ENCODE results near the gene MALSU1. TPM values are rescaled to one million over a fixed set of nuclear protein-coding genes. Genes with fewer than 3 reads are reported as not detected.
A peak's percentile ranks its signal among the peaks of the same experiment; 100 is the strongest.
"Not testable (repeated sequence)": the region's sequence is repeated elsewhere in the genome, so short reads cannot be mapped to it uniquely, and the experiment has no call there.

MALSU1 gene
- total RNA-seq, 1 donor from 2014 or later: 94.6 TPM

DNA sequence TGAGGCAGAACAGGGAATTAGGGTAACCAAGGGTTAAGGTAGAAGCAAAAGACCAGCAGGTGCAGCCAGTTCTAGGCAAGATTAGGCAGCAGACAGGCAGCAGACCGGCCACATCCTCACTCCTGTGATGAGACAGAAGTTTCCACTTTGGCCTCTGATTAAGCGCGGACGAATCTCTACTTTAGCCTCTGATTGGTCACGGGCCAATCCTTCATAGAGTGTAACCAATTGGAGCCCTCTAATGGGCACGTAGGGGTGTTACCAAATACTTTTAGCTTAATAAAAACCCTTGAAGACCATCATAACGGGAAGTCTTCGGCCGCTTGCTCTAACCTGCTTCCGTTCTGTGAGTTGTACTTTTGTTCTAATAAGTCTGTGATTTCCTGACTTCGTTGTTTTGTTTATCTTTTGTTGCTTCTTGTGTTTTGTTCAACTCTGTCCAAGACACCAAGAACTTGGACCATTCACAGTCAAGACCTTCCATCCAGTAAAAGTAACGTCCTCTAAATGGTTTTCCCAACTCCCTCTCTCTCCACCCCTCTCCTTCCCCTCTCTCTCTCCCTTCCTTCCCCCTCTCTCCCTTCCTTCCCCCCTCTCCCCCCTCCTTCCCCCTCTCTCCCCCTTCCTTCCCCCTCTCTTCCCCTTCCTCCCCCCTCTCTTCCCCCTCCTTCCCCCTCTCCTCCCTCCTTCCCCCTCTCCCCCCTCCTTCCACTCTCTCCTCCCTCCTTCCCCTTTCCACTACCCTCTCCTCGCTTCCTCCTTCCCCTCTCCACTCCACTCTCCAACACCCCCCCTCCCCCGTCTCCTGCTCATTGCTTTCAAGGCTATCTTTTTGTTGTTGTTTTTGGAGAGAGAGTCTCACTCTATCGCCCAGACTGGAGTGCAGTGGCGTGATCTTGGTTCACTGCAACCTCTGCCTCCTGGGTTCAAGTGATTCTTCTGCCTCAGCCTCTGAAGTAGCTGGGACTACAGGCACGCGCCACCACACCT, 13.2 kb upstream of the MALSU1 start:
- peak; percentile 27 for DNase-seq (ENCODE audit: low read depth)

DNA sequence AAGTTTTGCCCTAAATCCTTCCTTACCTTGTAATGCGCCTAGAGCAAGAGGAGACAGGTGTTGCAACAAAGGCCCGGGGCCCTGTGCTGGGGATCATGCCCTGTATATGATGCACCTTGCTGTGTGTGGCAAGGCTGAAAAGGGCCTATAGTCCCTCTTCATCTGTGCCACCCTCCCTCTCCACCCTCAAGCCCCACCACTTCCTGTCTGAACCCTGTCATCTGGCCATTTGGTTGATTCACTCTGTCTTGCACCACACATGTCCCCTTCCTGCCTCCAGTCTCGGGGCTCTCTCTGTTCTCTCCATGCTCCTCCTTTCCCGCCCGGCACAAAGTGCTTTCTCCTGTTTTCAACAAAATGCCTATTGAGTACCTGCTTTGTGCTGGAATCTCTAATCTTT, 11.5 kb upstream of the MALSU1 start:
- no peak for DNase-seq (ENCODE audit: low read depth)

DNA sequence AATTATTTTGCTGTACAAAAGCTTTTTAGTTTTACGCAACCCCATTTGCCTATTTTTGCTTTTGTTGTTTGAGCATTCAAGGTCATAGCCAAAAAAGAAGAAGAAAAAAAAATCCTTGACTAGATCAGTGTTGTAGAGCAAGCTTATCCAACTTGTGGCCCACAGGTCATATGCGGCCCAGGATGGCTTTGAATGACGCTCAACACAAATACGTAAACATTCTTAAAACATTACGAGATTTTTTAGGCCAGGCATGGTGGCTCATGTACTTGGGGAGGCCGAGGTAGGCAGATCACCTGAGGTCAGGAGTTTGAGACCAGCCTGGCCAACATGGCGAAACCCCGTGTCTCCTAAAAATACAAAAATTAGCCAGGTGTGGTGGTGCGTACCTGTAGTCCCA, 8.1 kb upstream of the MALSU1 start:
- DNase-seq (ENCODE audit: low read depth): no peak

DNA sequence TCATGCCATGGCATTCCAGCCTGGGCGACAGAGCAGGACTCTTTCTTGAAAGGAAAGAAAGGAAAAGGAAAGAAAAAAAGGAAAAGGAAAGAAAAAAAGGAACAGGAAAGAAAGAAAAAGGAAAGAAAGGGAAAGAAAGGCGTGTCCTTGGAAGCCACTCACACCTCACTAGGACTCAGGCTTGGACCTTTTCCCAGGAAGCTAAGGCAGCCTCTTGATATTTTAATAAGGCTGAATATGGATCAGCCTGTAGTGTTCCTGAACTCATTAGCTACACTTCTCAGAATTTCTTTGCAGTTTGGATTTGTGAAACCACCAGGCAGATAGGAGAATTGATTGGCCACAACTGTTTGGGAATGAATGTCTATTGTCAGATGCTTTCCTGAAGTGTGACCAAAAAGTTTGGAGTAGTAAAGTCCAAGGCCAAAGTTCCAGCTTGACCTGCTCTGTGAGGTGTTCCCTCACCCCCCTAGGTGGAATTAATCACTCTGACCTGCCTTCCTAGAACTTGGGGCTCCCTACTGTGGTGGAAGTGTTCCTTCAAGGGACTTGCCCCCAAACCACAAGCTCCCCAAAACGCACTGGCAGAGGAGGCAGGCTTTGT, 7.1 kb upstream of the MALSU1 start:
- no peak for DNase-seq (ENCODE audit: low read depth)

DNA sequence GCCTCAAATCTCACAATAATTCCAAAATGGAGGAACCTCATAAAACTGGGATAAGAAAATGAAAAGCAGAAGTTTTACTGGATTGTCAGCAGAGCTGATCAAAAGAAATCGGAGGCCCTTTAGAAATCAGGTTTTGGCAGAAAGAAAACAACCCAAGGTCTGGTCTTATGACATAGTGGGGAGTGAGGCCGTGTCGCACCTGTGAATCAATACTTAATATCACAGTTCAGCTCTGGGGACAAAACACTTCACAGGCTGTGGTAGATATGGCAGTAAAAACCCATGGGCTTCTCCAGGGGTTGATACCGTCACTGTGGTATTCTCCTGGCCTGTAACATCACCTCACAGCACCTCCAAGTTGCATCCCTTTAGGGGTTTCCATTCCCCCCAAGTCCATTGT, 6.5 kb upstream of the MALSU1 start:
- DNase-seq (ENCODE audit: low read depth): no peak

DNA sequence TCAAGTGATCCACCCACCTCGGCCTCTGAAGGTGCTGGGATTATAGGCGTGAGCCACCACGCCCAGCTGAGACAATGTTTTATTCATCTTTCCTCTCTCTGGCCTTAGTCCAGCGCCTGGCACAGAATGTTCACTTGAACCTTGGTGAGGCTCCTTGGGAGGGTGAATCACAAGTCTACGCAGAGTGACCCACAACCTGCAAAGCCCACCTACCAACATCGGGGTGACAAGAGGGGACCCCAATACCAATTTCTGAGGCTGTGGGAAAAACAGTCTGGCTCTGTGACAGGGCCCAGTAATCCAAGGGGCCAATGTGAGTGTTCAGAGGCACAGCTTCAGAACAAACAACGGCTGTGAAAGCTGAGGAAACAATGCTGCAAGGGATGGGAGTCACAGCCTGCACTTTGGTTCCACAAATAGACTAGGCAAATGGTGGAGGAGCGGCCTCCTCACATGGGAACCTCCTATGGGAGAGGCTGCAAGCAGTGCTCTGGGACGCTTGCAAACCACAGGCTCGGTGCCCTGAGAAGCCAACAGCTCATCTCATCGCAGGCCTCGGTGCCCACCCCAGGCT, 5.6 kb upstream of the MALSU1 start:
- DNase-seq (ENCODE audit: low read depth): peak; percentile 76

DNA sequence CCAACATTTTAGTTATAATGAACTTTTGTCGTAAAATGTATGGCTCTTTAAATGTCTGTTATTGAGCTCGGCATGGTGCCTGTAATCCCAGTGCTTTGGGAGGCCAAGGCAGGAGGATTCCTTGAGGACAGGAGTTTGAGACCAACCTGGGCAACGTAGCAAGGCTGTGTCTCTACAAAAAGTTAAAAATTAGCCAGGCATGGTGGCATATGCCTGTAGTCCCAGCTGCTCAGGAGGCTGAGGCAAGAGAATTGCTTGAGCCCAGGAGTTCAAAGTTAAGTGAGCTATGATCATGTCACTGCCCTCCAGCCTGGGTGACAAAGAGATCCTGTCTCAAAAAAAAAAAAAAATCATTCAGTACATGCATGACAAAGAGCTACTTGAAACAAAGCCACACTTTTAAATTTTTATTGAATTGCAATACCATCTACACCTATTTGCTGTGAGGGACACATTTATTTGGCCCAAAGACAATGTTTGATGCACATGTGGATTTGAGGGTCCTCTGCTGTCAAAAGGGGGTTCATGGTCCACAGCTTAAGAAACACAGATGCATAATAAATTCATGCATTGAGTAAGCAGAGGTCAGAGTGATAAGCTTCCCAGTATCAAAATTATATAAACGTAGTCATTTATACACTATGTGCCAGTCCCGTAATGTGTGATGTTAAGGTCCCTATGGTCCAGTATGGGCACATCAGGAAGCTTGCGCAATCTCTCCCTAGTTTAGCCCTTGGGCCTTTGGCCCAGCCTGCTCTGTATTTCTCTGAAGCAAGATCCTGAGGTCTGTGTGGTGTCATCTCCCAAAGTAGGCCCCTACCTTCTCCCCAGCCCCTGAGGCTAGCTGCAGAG, 4.4 kb upstream of the MALSU1 start:
- no peak for DNase-seq (ENCODE audit: low read depth)

DNA sequence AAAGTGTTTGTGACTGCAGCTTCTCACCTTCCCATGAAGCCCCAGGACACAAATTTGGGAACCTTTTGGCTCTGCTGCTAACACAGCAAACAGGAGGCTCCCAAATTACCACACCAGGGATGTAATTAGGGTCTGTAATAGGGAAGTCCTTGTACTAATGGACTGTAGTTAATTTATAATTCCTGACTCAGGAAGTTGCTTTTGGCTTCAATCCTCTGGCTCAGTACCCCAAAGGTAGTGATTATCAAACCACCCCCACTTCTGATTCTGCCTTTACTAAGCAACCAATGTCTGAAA, 3.8 kb upstream of the MALSU1 start:
- DNase-seq (ENCODE audit: low read depth): no peak

DNA sequence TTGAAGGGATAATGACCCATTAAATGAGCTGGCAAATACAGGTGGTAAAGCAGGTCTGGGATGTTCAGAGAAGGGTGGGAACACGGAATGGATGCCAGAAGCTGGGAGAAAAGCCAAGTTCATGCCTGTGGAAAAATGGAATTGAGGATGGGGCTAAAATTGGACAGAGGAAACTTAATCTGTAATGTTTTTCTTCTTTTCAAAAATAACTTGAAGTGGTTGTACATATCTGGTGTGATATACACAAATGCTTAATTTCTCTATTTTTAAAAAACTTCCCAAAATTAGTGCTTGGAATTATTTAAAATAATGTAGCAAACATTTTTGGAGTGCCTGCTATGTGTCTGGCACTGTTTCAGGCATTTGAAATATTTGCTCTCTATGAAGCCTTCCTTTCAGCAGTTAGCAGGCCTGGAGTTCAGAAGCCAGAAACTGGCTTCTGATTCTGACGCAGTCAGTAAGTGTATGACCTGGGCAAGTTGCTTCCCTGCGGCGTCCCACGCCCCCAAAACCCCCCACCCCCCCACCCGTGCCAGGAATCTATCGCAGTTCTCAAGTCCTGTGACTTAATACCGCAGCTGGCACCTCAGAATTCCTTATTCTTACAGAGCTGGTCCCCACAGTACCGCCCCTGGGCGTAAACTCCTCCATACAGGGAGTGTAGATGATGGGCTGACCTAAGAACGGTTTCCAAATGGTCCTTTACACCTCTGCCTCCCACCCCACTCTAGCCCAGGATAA, 828 bp upstream of the MALSU1 start:
- peak; percentile 85 for DNase-seq (ENCODE audit: low read depth)

DNA sequence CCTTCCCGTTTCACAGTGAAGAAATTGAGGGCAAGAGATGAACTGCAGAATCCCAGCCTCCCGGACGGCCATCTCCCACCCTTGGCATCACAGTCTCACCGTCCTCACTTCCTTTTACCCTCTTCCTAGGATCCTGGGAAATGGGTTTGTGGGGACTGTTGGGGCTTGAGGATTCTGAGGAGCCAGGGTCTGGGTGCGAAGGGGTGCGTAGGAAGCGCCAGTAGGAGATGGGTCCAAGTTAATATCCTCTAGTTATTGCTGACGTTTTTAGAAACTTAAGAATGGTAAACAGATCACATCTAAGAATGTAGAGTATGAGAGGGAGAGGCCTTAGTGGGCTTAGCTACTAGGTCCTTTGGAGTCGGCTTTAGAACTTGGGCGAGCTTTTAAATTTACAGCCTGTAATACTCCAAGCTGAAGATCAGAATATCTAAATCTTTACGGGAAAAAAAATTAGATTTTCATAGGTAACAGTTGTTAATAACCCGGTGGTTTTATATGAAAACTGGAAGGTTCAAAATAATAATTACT, 696 bp downstream of the MALSU1 start:
- DNase-seq (ENCODE audit: low read depth): no peak

DNA sequence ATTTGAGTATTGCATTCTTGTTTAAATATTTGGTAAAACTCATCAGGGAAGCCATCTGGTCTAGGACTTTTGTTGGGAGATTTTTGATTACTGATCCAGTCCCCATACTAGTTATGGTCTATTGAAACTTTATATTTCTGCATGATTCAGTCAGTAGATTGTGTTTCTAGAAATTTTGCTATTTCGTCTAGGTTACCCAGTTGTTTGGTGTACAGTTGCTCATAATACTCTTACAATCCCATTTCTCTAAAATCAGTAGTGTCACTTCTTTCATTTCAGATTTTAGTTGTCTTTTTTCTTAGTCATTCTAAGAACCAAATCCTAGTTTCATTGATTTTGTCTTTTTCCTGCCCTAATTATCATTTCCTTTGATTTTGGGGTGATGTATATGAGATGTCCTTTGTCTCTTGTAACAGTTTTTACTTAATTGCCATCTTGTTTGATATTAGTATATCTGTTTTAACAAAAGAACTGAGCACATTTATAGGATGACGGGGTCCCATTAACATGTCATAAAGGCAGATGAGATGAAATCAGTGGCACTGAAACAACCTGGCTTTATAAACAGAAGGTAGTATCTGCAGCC, 7.9 kb downstream of the MALSU1 start:
- DNase-seq (ENCODE audit: low read depth): no peak

DNA sequence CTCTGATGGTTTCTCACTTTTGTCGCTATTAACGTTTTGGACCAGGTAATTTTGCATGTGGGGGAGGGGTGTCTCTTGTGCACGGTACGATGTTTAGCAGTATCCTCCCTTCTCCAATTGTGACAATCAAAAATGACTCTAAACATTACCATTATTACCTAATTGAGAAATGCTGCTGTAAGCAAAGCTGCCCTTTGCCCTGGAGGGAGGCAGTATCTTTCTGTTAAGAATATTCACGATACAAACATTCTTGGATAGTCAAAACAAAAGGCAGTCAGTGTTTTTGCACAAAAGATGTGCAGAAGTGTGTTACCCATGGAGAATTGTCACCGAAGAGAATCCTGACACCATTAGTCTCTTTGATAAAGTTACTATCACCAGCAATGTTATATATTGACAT, 9.6 kb downstream of the MALSU1 start:
- no peak for DNase-seq (ENCODE audit: low read depth)

DNA sequence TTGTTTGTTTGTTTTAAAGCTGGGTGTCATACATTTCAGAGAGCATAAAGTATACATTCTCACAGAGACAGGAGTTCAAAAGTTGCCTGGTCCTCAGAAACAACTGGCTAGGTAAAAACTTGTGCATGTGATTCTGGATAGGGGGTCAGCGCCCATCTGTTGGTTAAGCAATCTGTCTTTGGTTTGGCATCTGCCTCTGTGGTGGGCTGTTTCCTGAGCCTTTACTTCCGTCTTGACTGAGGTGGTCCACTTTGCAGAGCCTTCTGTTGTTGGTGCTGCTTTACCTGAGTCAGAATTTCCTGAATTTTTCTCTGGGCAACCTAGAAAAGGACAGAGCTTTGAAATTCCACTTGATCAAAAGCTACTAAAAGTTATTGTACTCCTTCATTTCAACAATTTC, 13.0 kb downstream of the MALSU1 start:
- not testable (repeated sequence) for DNase-seq (ENCODE audit: low read depth)

DNA sequence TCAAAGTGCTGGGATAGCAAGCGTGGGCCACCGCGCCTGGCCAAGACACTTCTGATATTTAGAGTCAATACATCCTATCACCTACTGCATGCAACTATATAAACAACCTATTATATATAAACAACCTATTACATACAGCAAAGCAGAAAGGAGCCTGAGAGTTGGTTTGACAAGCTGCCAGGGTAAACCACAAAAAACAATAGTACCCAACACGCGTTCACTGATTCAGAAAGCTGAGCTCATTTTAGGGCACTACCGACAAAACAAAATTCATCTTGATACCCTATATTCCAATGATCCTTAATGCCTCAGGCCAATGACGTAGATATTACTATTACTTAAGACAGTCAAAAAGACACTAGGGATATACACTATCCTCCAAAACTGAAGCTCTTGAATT, 16.2 kb downstream of the MALSU1 start:
- peak; percentile 51 for DNase-seq (ENCODE audit: low read depth)

DNA sequence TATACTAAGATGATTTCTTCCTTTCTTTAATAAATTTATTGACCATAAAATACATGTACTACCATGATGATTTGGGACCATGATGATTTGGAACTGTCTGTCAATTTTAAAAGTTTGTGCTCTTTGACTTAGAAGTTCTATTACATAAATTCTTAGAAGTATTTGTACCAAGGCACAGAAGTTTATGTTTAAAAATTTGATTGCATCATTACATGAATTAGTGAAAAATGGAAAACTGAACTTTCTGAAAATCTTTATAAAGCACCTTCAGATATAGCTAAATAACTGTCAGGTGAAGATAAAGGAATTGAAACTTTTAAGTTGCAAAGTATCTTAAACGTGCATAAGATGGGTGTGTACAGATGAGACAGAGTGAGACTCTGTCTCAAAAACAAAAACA, 32.0 kb downstream of the MALSU1 start:
- DNase-seq (ENCODE audit: low read depth): no peak

DNA sequence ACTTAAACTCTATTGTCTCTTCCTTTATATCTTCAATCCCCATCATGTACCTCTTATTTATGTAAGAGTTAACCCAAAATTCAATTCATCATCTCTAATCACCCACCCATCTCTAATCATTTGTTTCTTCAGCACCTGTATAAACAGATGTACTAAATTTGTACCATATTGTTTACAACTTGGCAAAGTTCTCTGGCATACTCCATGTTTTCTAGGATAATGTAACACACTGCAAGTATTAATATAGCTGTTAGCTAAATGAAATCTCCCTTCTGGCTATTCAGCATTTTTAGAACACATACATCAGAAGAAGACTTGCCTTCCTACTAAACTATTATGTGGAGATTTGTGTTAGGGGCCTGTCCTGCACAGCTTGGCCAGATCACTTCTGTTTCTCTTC, 33.1 kb downstream of the MALSU1 start:
- DNase-seq (ENCODE audit: low read depth): no peak

DNA sequence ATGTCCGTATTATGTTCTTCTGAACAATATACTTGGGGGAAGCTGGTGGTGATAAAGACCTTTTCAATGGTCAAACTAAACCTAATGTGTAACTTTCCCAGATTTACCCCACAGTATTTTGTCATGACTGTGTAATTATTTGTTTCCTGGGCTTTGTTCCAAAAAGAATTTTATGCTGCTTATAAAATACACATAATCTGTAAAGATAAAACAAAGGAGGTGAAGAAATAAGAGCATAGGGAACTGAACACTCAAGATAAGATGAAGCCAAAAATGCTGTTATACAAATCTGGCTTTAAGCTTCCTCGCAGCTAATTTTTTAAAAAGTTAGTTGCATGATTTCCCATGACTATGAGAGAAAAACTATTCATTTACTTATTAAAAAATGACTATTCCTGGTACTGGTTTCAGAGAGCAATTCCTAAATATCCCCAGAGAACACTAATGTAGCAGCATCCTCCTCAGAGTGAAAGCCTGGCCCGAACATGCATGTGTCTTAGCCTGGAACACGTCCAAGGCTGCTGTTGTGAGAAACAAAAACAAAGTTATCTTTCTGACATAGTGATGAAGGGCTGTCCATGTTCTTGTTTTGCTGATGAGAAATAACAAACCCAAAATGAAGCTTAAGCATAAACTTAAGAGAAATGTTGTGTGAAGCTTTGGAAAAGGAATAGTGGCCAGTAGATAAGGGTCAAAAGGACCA, 33.9 kb downstream of the MALSU1 start:
- DNase-seq (ENCODE audit: low read depth): peak; percentile 74

DNA sequence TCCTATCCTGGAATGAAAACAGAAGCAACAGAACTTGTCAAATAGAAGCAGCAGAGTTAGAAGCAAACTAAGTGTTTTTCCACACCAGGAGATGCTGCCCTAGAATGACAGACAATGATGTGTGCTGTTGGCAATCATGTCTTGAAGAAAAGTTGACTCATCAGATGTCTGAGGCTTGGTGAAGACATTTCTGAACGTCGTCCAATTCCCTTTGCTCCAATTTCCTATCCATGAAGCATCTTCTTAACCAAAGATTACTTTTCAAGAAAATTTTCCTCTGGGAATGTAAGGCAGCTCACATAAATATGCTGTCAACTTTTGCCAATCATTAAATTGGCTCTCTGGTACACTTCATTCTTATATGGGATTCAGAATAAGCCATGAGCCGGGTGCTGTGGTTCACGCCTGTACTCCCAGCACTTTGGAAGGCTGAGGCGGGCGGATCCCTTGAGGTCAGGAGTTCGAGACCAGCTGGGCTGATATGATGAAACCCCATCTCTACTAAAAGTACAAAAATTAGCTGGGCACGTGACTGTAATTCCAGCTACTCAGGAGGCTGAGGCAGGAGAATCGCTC, 34.6 kb downstream of the MALSU1 start:
- peak; percentile 96 for DNase-seq (ENCODE audit: low read depth)

DNA sequence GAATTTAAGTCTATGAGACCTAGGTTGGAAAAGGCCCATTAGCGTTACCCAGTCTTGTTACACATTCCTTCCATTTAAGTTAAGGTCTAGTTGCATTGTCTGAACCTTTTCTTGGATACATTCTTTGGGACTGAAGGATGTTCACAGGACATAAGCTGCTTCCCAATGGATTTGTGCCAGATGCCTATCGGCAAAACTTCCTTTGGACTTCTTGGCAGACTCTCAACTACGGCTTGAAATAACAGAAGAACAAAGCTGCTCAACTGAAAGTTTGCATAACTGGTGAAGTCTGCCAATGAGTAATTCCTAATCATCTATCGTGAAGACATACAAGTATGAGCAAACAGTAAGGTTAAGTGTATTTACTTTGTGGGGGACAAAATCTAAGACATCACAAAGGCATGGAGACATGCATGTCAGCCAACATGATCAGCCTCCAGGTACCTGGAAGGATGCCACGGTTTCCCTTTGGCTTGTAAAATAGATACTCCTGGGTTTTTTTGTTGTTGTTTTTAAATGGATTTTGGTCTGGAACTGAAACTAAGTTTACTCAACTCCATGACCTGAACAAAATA, 35.4 kb downstream of the MALSU1 start:
- DNase-seq (ENCODE audit: low read depth): peak; percentile 80
